Activated CD4-positive, alpha-beta T cell treated with anti-CD3 and anti-CD28 coated beads, Interleukin-2, amount 10 ng/mL, durations not matched to agents 24 days and 14 days (primary cell): ENCODE data around the gene KMT2A. TPM values are rescaled to one million over a fixed set of nuclear protein-coding genes. Genes with fewer than 3 reads are reported as not detected.

ENCODE experiments used
- DNase-seq: peaks from one replicate; pipeline ENCODE4 v3.0.0; 2022
- H3K27ac Mint-ChIP-seq: one replicate; pipeline ENCODE4 v1.8.0; 2022; ENCODE audit warnings: mild to moderate bottlenecking, mixed read lengths
- H3K27me3 Mint-ChIP-seq: one replicate; pipeline ENCODE4 v1.8.0; 2022; ENCODE audit warnings: mixed read lengths
- H3K36me3 Mint-ChIP-seq: one replicate; pipeline ENCODE4 v1.8.0; 2022; ENCODE audit warnings: low read depth, mild to moderate bottlenecking, mixed read lengths
- H3K4me1 Mint-ChIP-seq: one replicate; pipeline ENCODE4 v1.8.0; 2021; ENCODE audit warnings: mixed read lengths
- H3K4me3 Mint-ChIP-seq: one replicate; pipeline ENCODE4 v1.8.0; 2022; ENCODE audit warnings: mild to moderate bottlenecking, moderate library complexity, mixed read lengths
- H3K9me3 Mint-ChIP-seq: one replicate; pipeline ENCODE4 v1.8.0; 2021; ENCODE audit warnings: mixed read lengths
- intact Hi-C: fragments of 100-400 bp; cut with micrococcal nuclease; formaldehyde crosslinking; loops from one replicate; pipeline ENCODE4 v1.15.1; 2023
- total RNA-seq: library from RNA; stranded (reverse); gene quantifications from 2 replicates; pipeline ENCODE4 v1.2.3, GENCODE V29; 2022

Gene KMT2A
- total RNA-seq, 1 donor from 2014 or later, result 70.7 TPM

GRCh38 chr11:118527109-118527508 lies 90.8 kb downstream of the KMT2A start, which contains the start of gene TTC36:
Gene TTC36 (plus strand): TSS chr11:118527474. CDS start chr11:118527495, 21 bp downstream.
- Mint-ChIP-seq H3K27me3 (no peaks in the 10 kb centered on the region), H3K36me3 (peaks cover 22% of the 10 kb centered on the region), H3K9me3 (no peaks in the 10 kb centered on the region), H3K4me3 (no peak within 1 kb of the TSS), H3K27ac (no peak within 1 kb of the TSS), H3K4me1 (peaks cover 24% of the 10 kb centered on the region)
- intact Hi-C loops, result no loop called here
- DNase-seq, result no peak

- Mint-ChIP-seq H3K9me3 (no peaks in the 10 kb centered on the region), H3K27ac (no peak overlapping the region), H3K36me3 (peaks cover 14% of the 10 kb centered on the region), H3K27me3 (no peaks in the 10 kb centered on the region), H3K4me3 (no peak overlapping the region), H3K4me1 (peaks cover 24% of the 10 kb centered on the region)
- intact Hi-C loops, result no loop called here
- DNase-seq, result no peak
Measured at GRCh38 chr11:118528511-118528910, 92.2 kb downstream of the KMT2A start.

- H3K27me3 Mint-ChIP-seq, result no peaks in the 10 kb centered on the region
- peak overlapping the region; percentile 20 for H3K27ac Mint-ChIP-seq
- intact Hi-C loops, result loop anchor here (1.0 kb wide), 1 partner anchor 37 kb away; no protein-coding TSS in a partner anchor
- H3K4me3 Mint-ChIP-seq, result peak overlapping the region; percentile 84
- peaks cover 7% of the 10 kb centered on the region for H3K36me3 Mint-ChIP-seq
- DNase-seq, result no peak
- no peaks in the 10 kb centered on the region for H3K9me3 Mint-ChIP-seq
- H3K4me1 Mint-ChIP-seq, result peaks cover 24% of the 10 kb centered on the region
Measured at GRCh38 chr11:118529584-118530175, 93.4 kb downstream of the KMT2A start.

DNA sequence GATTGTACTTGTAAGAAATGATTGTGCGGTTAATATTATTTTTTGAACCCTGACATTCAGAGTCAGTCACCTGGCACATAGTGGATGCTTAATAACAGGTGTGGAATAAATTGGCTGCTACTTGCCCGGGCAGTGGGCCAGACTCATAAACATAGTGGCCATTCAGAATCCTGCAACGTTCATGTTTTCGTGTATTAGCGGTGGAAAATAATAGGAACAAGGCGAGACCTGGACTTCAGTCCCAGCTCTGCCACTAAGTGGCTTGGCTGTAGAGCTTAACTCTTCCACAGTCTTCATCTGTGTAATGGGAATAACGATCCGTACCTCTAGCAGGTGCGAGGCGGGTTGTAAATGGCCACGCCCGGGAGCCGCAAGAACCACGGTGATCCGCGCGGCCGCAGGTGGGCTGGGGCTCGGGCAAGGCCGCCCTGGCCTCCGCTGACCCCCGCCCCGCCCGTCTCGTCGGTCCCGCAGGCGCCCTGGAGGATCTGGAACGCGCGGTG lies 93.9 kb downstream of the KMT2A start:
- Mint-ChIP-seq H3K27ac (peak overlapping the region; percentile 20), H3K27me3 (no peaks in the 10 kb centered on the region), H3K9me3 (no peaks in the 10 kb centered on the region), H3K36me3 (peaks cover 3% of the 10 kb centered on the region), H3K4me3 (peak overlapping the region; percentile 84), H3K4me1 (peaks cover 24% of the 10 kb centered on the region)
- intact Hi-C loops, result loop anchor here (1.0 kb wide), 1 partner anchor 36 kb away; no protein-coding TSS in a partner anchor
- DNase-seq, result no peak

DNA sequence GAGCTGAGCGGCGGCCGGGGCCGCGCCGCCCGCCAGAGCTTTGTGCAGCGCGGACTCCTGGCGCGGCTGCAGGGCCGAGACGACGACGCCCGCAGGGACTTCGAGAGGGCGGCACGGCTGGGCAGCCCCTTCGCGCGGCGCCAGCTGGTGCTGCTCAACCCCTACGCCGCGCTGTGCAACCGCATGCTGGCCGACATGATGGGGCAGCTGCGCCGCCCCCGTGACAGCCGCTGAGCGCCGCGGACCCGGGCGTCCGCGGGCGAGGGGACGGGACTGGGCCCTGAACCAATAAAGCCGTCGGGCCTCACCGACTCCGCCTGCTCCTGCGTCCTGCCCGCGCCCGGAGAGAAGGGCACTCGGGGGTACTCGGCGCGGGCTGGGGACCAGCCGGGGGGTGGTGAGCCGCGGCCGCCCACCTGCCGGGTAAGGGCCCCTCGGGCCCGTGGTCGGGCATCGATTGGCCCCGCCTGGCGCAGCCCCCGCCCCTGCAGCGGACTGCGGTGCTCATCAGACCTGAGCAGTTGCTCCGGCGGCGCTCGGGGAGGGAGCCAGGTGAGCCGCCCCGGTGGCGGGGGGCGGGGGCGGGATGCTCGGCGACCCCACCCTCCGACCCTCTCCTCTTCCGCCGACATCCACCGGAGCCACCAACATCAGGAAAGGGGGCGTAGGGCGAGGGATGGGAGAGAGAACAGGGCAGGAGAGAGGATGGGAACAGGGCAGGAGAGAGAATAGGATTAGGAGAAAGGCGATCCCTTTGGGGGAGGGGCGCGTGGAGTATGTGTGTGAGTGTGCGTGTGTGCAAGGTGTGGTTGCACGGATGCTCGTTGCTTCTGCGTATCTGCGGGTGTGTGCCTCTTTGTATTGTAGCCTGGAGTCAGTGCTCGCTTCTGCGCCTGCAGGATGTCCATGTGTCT lies 94.6 kb downstream of the KMT2A start, which contains the start of gene TMEM25:
Gene TMEM25, plus strand, starts transcription at position 510 of the 914 bp plus-strand sequence. CDS start 610 bp downstream, outside the sequence.
- Mint-ChIP-seq H3K27me3 (no peaks in the 10 kb centered on the region), H3K36me3 (peaks cover 3% of the 10 kb centered on the region), H3K4me3 (peak within 1 kb of the TSS; percentile 84), H3K27ac (peak within 1 kb of the TSS; percentile 59), H3K9me3 (no peaks in the 10 kb centered on the region), H3K4me1 (peaks cover 24% of the 10 kb centered on the region)
- DNase-seq, result peak; percentile 94
- intact Hi-C loops, result loop anchor here (1.0 kb wide), 1 partner anchor 35 kb away; no protein-coding TSS in a partner anchor

GRCh38 chr11:118531597-118532084 lies 95.3 kb downstream of the KMT2A start:
- Mint-ChIP-seq H3K36me3 (peaks cover 3% of the 10 kb centered on the region), H3K4me1 (peaks cover 24% of the 10 kb centered on the region), H3K27me3 (no peaks in the 10 kb centered on the region), H3K4me3 (peak overlapping the region; percentile 84), H3K9me3 (no peaks in the 10 kb centered on the region), H3K27ac (peak overlapping the region; percentile 59)
- intact Hi-C loops, result no loop called here
- DNase-seq, result no peak

GRCh38 chr11:118532091-118532490 lies 95.8 kb downstream of the KMT2A start:
- Mint-ChIP-seq H3K4me1 (peaks cover 24% of the 10 kb centered on the region), H3K4me3 (peak overlapping the region; percentile 84), H3K27me3 (no peaks in the 10 kb centered on the region), H3K36me3 (peaks cover 3% of the 10 kb centered on the region), H3K27ac (peak overlapping the region; percentile 59), H3K9me3 (no peaks in the 10 kb centered on the region)
- DNase-seq, result no peak
- intact Hi-C loops, result no loop called here

DNA sequence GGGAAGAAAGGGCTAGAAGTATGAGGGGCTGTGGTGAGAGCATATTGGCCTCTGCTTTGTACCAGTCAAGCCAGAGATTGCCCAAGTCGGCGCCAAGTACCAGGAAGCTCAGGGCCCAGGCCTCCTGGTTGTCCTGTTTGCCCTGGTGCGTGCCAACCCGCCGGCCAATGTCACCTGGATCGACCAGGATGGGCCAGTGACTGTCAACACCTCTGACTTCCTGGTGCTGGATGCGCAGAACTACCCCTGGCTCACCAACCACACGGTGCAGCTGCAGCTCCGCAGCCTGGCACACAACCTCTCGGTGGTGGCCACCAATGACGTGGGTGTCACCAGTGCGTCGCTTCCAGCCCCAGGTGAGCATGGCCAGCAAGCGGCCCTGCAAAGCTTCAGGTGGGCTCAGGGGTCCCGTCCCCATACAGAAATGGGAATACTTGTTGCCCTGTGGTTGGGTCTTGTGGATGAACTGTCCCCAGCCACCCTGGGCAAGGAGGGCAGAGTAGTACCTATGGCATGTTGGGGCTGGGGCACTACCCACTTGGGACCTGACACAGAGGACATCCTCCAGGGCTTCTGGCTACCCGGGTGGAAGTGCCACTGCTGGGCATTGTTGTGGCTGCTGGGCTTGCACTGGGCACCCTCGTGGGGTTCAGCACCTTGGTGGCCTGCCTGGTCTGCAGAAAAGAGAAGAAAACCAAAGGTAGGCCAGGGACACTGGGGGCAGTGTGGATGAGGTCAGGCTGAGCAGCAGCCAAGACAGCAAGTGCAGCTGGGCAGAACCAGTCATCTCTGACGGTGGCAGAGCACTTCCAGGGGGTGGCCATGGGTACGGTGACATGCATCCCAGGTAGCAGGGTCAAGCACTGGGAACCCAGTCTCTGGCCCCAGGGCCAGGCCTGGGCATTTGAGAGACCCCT lies 96.8 kb downstream of the KMT2A start:
- DNase-seq, result no peak
- H3K4me1 Mint-ChIP-seq, result peaks cover 24% of the 10 kb centered on the region
- no peaks in the 10 kb centered on the region for H3K27me3 Mint-ChIP-seq
- intact Hi-C loops, result no loop called here
- no peaks in the 10 kb centered on the region for H3K9me3 Mint-ChIP-seq
- H3K27ac Mint-ChIP-seq, result no peak overlapping the region
- H3K36me3 Mint-ChIP-seq, result no peaks in the 10 kb centered on the region
- H3K4me3 Mint-ChIP-seq, result no peak overlapping the region

DNA sequence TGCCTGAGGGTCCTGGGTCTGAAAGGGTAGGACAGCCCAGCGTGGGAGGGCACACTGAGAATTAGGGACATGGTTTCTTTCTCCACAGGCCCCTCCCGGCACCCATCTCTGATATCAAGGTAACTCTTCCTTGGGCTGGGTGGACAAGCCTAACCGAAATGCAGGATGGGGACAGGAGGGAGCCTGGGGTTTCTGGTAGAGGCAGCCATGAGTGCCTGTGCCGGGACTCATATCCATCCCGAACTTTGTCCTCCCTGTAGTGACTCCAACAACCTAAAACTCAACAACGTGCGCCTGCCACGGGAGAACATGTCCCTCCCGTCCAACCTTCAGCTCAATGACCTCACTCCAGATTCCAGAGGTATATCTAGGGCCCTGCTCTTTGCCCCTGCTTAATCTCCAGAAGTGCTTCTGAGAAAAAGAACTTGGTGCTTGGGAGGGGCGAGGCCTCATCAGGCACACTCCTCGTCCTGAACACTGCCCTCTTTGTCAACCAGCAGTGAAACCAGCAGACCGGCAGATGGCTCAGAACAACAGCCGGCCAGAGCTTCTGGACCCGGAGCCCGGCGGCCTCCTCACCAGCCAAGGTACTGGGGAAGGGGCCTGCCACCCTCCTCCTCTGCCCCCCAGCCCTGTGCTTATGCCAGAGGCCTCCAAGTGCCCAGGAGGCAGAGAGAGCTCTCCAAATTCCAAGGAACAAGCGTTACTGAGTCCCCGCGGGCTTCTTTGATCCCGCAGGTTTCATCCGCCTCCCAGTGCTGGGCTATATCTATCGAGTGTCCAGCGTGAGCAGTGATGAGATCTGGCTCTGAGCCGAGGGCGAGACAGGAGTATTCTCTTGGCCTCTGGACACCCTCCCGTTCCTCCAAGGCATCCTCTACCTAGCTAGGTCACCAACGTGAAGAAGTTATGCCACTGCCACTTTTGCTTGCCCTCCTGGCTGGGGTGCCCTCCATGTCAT lies 97.8 kb downstream of the KMT2A start:
- no peak for DNase-seq
- Mint-ChIP-seq H3K9me3 (no peaks in the 10 kb centered on the region), H3K4me1 (peaks cover 21% of the 10 kb centered on the region), H3K4me3 (no peak overlapping the region), H3K27ac (no peak overlapping the region), H3K36me3 (no peaks in the 10 kb centered on the region), H3K27me3 (no peaks in the 10 kb centered on the region)
- intact Hi-C loops, result no loop called here

DNA sequence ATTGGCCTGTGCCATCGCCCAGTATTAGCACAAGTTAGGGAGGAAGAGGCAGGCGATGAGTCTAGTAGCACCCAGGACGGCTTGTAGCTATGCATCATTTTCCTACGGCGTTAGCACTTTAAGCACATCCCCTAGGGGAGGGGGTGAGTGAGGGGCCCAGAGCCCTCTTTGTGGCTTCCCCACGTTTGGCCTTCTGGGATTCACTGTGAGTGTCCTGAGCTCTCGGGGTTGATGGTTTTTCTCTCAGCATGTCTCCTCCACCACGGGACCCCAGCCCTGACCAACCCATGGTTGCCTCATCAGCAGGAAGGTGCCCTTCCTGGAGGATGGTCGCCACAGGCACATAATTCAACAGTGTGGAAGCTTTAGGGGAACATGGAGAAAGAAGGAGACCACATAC lies 99.0 kb downstream of the KMT2A start:
- intact Hi-C loops, result no loop called here
- Mint-ChIP-seq H3K27ac (no peak overlapping the region), H3K4me1 (peaks cover 9% of the 10 kb centered on the region), H3K4me3 (no peak overlapping the region), H3K9me3 (no peaks in the 10 kb centered on the region), H3K27me3 (no peaks in the 10 kb centered on the region), H3K36me3 (no peaks in the 10 kb centered on the region)
- no peak for DNase-seq

DNA sequence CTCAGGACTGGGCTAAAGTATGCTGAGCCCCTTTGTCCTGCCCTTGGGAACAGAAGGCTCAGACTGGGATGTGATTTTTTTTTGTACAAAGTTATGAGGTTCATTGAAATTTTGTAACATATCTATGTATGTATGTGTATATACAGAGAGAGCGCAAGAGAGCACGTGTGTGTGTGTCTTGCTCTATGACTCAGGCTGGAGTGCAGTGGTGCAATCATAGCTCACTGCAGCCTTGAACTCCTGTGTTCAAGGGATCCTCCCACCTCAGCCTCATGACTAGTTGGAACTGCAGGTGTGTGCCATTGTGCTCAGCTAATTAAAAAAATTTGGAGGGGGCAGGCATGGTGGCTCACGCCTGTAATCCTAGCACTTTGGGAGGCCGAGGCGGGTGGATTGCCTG lies 100.4 kb downstream of the KMT2A start:
- Mint-ChIP-seq H3K4me3 (no peak overlapping the region), H3K4me1 (peaks cover 3% of the 10 kb centered on the region), H3K36me3 (no peaks in the 10 kb centered on the region), H3K9me3 (no peaks in the 10 kb centered on the region), H3K27ac (no peak overlapping the region), H3K27me3 (no peaks in the 10 kb centered on the region)
- intact Hi-C loops, result no loop called here
- DNase-seq, result no peak

DNA sequence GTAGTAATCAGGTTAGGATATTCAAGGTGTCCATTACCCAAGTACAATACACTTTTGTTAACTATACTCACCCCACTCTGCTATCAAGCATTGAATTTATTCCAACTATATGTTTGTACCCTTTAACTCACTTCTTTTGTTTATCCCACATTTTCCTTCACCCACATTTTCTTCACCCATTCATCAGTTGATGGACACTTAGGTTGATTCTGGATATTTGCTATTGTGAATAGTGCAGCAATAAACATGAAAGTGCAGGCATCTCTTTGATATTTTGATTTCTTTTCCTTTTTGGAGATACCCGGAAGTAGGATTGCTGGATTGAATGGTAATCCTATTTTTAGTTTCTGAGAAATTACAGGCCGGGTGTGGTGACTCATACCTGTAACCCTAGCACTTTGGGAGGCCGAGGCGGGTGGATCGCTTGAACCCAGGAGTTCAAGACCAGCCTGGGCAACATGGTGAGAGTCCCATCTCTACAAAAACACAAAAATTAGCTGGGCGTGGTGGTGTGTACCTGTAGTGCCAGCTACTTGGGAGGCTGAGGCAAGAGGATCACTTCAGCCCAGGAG lies 101.2 kb downstream of the KMT2A start:
- no peak for DNase-seq
- Mint-ChIP-seq H3K27me3 (no peaks in the 10 kb centered on the region), H3K27ac (no peak overlapping the region), H3K4me3 (no peak overlapping the region), H3K4me1 (no peaks in the 10 kb centered on the region), H3K9me3 (no peaks in the 10 kb centered on the region), H3K36me3 (no peaks in the 10 kb centered on the region)
- intact Hi-C loops, result no loop called here
